Measurements from ENCODE around the gene IL4R. TPM values are rescaled to one million over a fixed set of nuclear protein-coding genes. Genes with fewer than 3 reads are reported as not detected.

The IL4R gene
- total RNA-seq, 2 experiments from 2014 or later: 73.1 to 82.8 TPM

DNA sequence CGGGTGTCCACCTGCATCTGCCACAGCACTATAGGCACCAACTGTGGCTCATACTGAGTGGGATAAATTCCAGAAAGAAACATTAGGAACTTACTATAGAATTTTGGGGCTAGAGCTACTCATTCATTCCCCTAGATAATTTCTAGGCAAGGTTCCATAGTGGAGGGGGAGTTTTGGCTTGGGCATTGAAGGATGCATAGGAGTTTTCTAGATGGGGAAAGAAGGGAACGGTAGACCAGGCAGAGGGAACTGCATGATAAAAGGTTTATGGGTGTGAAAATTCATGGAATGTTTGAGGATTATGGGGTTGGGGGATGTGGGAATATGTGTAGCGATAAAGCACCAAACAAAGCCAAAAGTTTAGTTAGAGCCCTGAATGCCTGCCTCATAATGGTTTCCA is 35.5 kb downstream of the IL4R start:
- Histone ChIP-seq H3K9me3 (ENCODE audit: low read length) (no peaks in the 10 kb centered on the region), H3K9me2 (ENCODE audit: insufficient read depth, low read length) (no peaks in the 10 kb centered on the region), H3K79me2 (ENCODE audit: insufficient read depth, low read depth, low read length) (no peaks in the 10 kb centered on the region), H3K27ac (ENCODE audit: low read depth, low read length, poor library complexity, severe bottlenecking) (no peak overlapping the region), H3K4me3 (ENCODE audit: low read depth, low read length, poor library complexity, severe bottlenecking) (no peak overlapping the region), H2AFZ (ENCODE audit: low read length) (no peak overlapping the region), H3K4me1 (ENCODE audit: insufficient read depth, low read length, poor library complexity, severe bottlenecking) (no peaks in the 10 kb centered on the region), H4K20me1 (ENCODE audit: insufficient read depth, low read length) (no peaks in the 10 kb centered on the region), H3K36me3 (ENCODE audit: insufficient read depth, low read length) (peaks cover 91% of the 10 kb centered on the region), H3K4me2 (ENCODE audit: low read length) (no peak overlapping the region)
- ChIA-PET POLR2A (no interaction called here), CTCF (ENCODE audit: unreplicated experiment) (interaction anchor here (0.5 kb wide), 1 partner anchor 64 kb away, joined by 3 read pairs; no protein-coding TSS in a partner anchor)
- no peak for DNase-seq (ENCODE audit: low spot score)
- no TSS peak for BruUV-seq (replicated peaks)
- intact Hi-C loops (cut with micrococcal nuclease; ENCODE audit: unreplicated experiment): no loop called here
- no peak for TF ChIP-seq EZH2phosphoT487 (IDR thresholded peaks at IDR 0.05; ENCODE audit: borderline replicate concordance, low read depth, low read length)
- TF ChIP-seq, protein P1, sequence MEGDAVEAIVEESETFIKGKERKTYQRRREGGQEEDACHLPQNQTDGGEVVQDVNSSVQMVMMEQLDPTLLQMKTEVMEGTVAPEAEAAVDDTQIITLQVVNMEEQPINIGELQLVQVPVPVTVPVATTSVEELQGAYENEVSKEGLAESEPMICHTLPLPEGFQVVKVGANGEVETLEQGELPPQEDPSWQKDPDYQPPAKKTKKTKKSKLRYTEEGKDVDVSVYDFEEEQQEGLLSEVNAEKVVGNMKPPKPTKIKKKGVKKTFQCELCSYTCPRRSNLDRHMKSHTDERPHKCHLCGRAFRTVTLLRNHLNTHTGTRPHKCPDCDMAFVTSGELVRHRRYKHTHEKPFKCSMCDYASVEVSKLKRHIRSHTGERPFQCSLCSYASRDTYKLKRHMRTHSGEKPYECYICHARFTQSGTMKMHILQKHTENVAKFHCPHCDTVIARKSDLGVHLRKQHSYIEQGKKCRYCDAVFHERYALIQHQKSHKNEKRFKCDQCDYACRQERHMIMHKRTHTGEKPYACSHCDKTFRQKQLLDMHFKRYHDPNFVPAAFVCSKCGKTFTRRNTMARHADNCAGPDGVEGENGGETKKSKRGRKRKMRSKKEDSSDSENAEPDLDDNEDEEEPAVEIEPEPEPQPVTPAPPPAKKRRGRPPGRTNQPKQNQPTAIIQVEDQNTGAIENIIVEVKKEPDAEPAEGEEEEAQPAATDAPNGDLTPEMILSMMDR (conservative IDR thresholded peaks at IDR 0.05; ENCODE audit: low read length): no peak

DNA sequence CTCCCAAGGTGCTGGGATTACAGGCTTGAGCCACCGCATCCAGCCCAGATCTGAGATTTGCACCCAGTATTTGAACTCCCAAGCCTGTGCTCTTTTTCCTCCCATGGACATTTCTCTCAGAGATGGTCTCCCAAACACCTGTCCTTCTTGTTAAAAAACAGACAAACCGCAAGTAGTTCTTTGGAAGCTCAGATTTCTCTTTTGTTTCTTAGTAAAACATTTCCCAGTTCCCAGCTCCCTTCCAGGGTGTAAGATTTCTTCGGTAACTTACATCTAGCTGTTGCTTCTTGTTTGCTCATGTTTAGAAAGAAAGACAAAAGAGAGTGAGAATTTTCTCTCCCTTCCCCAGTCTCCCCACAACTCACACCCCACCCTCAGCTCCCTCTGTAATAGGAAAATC is 36.2 kb downstream of the IL4R start:
- no peaks in the 10 kb centered on the region for H3K9me3 ChIP-seq (ENCODE audit: low read length)
- no peak overlapping the region for H3K27ac ChIP-seq (ENCODE audit: low read depth, low read length, poor library complexity, severe bottlenecking)
- CTCF ChIA-PET (ENCODE audit: unreplicated experiment): no interaction called here
- no peak overlapping the region for H3K4me2 ChIP-seq (ENCODE audit: low read length)
- POLR2A ChIA-PET: no interaction called here
- no TSS peak for BruUV-seq (replicated peaks)
- H3K4me1 ChIP-seq (ENCODE audit: insufficient read depth, low read length, poor library complexity, severe bottlenecking): no peaks in the 10 kb centered on the region
- H3K9me2 ChIP-seq (ENCODE audit: insufficient read depth, low read length): no peaks in the 10 kb centered on the region
- no peak for TF ChIP-seq EZH2phosphoT487 (IDR thresholded peaks at IDR 0.05; ENCODE audit: borderline replicate concordance, low read depth, low read length)
- TF ChIP-seq, protein P1 (conservative IDR thresholded peaks at IDR 0.05; ENCODE audit: low read length): no peak
- H3K4me3 ChIP-seq (ENCODE audit: low read depth, low read length, poor library complexity, severe bottlenecking): no peak overlapping the region
- no peak overlapping the region for H2AFZ ChIP-seq (ENCODE audit: low read length)
- H3K79me2 ChIP-seq (ENCODE audit: insufficient read depth, low read depth, low read length): no peaks in the 10 kb centered on the region
- H4K20me1 ChIP-seq (ENCODE audit: insufficient read depth, low read length): no peaks in the 10 kb centered on the region
- no peak for DNase-seq (ENCODE audit: low spot score)
- H3K36me3 ChIP-seq (ENCODE audit: insufficient read depth, low read length): peaks cover 93% of the 10 kb centered on the region
- intact Hi-C loops (cut with micrococcal nuclease; ENCODE audit: unreplicated experiment): no loop called here

DNA sequence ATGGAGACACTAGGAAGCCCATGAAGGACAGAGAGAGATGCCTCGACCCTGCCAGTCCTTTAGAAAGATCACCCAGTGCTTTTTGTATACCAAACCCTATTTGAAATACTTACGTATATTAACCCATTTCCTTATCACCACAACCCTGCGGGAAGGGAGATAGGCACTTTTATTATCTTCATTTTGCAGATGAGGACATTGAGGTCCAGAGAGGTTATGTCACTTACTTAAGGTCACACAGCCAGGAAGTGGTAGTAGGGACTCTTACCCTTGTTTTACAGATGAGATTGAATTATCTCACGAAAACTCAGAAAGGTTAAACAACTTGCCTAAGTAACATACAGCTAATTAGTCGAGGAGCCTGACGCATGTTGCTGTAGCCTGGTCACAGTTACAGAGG is 38.2 kb downstream of the IL4R start:
- BruUV-seq (replicated peaks): no TSS peak
- Histone ChIP-seq H3K79me2 (ENCODE audit: insufficient read depth, low read depth, low read length) (no peaks in the 10 kb centered on the region), H3K36me3 (ENCODE audit: insufficient read depth, low read length) (peaks cover 94% of the 10 kb centered on the region), H4K20me1 (ENCODE audit: insufficient read depth, low read length) (no peaks in the 10 kb centered on the region), H3K9me2 (ENCODE audit: insufficient read depth, low read length) (no peaks in the 10 kb centered on the region), H2AFZ (ENCODE audit: low read length) (no peak overlapping the region), H3K4me3 (ENCODE audit: low read depth, low read length, poor library complexity, severe bottlenecking) (no peak overlapping the region), H3K4me1 (ENCODE audit: insufficient read depth, low read length, poor library complexity, severe bottlenecking) (no peaks in the 10 kb centered on the region), H3K27ac (ENCODE audit: low read depth, low read length, poor library complexity, severe bottlenecking) (no peak overlapping the region), H3K9me3 (ENCODE audit: low read length) (no peaks in the 10 kb centered on the region), H3K4me2 (ENCODE audit: low read length) (no peak overlapping the region)
- intact Hi-C loops (cut with micrococcal nuclease; ENCODE audit: unreplicated experiment): no loop called here
- no peak for DNase-seq (ENCODE audit: low spot score)
- POLR2A ChIA-PET: no interaction called here
- CTCF ChIA-PET (ENCODE audit: unreplicated experiment): no interaction called here
- TF ChIP-seq EZH2phosphoT487 (IDR thresholded peaks at IDR 0.05; ENCODE audit: borderline replicate concordance, low read depth, low read length): no peak
- TF ChIP-seq, protein P1 (conservative IDR thresholded peaks at IDR 0.05; ENCODE audit: low read length): no peak

Measured in OCI-LY7 (cell line).